ENCODE results near the gene UBL5.
"Not testable (repeated sequence)": the region's sequence is repeated elsewhere in the genome, so short reads cannot be mapped to it uniquely, and the experiment has no call there.

Gene UBL5

GRCh38 chr19:9827289-9828238 lies at the start of gene UBL5:
Gene UBL5, plus strand, starts transcription at chr19:9827918. Its CDS starts 420 bp downstream, at chr19:9828338.
- peak; percentile 85 for DNase-seq

DNA sequence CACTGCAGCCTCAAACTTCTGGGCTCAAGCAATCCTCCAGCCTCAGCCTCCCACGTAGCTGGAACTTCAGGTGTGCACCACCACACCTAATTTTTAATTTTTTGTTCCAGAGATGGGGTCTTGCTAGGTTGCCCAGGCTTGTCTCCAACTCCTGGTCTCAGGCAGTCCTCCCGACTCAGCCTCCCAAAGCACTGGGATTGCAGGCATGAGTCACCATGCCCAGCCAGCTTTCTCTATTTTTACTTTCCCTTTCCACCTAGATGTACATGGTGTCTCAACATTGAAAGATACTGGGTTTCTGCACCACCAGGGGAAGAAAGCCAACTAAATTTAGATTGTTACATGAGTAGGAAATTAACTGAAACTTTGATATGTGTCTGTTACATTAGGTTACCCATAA lies 45.4 kb upstream of the UBL5 start:
- DNase-seq, result no peak

DNA sequence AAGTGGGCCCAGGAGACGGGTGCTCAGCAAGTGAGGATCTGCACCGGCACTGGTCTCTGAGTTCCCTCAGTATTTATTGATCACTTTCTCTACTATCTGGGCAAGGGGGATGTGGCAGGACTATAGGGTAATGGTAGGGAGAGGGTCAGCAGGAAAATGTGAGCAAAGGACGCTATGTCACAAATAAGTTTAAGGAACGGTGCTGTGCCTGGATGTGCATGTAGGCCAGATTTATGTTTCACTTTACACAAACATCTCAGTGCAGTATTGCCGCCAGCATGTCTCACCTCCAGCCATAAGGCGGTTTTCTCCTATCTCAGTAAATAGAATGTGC lies 43.6 kb upstream of the UBL5 start:
- not testable (repeated sequence) for DNase-seq

- peak; percentile 68 for DNase-seq
These were observed 42.1 kb upstream of the UBL5 start for GRCh38 chr19:9785367-9786331.

- DNase-seq, result no peak
These were observed 41.4 kb upstream of the UBL5 start for GRCh38 chr19:9786342-9786741.

DNA sequence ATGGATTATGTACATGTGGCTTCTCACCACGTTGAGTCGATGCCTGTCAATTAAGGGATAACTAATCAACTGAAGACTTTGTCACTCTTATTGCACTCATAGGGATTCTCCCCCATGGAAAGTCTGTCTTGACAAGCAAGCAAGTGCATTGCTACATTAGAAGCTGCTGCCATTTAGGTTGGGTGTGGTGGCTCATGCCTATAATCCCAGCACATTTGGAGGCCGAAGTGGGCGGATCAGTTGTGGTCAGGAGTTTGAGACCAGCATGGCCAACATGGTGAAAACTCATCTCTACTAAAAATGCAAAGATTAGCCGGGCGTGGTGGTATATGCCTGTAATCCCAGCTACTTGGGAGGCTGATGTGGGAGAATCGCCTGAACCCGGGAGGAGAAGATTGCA lies 40.9 kb upstream of the UBL5 start:
- DNase-seq, result no peak

GRCh38 chr19:9788604-9789003 lies 39.1 kb upstream of the UBL5 start:
- DNase-seq, result not testable (repeated sequence)

DNA sequence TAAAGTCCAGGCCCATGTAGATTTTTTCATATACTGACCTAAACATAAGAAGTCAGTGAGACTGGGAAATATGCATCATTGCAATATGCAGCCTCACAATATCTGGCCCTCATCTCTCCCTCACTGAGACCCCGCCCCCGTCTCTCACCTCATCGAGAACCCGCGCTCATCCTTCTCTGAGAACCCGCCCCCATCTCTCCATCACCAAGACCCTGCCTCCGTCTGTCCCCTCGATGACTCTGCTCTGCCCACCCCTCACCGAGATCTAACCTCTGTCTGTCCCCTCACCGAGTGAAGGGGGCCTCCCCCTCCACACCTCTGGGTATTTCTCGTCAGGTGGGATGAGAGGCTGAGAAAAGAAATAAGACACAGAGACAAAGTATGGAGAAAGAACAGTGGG lies 38.7 kb upstream of the UBL5 start:
- no peak for DNase-seq

- not testable (repeated sequence) for DNase-seq
These were observed 38.1 kb upstream of the UBL5 start for GRCh38 chr19:9789579-9789978.

DNA sequence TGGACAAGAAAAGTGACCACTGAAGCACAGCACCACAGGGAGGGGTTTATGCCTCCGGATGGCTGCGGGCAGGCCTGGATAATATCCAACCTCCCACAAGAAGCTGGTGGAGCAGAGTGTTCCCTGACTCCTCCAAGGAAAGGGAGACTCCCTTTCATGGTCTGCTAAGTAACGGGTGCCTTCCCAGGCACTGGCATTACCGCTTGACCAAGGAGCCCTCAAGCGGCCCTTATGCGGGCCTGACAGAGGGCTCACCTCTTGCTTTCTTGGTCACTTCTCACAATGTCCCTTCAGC lies 36.7 kb upstream of the UBL5 start:
- not testable (repeated sequence) for DNase-seq

DNA sequence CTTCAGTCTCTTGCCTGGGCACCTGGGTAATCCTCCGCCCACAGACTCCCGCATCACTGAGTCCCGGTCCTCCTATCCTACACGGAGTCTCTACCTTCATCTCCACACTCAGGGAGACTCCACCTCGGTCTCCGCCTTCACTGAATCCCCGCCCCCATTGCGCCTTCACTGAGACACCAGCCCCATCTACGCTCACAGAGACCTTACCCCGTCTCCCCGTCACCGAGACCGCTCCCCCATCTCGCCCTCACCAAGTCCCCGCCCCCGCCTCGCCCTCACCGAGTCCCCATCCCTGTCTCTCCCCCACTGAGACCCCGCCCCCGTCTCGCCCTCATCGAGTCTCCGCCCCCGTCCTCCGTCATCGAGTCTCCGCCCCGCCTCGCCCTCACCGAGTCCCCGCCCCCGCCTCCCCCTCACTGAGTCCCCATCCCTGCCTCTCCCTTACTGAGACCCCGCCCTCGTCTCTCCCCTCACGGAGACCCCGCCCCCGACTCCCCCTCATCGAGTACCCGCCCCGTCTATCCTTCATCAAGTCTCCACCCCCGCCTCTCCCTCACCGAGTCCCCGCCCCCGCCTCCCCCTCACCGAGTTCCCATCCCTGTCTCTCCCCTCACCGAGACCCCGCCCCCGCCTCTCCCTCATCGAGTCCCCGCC lies 36.0 kb upstream of the UBL5 start:
- peak; percentile 26 for DNase-seq

GRCh38 chr19:9792206-9793070 lies 35.3 kb upstream of the UBL5 start:
- DNase-seq, result peak; percentile 39

- no peak for DNase-seq
These were observed 34.6 kb upstream of the UBL5 start for GRCh38 chr19:9793071-9793591.

DNA sequence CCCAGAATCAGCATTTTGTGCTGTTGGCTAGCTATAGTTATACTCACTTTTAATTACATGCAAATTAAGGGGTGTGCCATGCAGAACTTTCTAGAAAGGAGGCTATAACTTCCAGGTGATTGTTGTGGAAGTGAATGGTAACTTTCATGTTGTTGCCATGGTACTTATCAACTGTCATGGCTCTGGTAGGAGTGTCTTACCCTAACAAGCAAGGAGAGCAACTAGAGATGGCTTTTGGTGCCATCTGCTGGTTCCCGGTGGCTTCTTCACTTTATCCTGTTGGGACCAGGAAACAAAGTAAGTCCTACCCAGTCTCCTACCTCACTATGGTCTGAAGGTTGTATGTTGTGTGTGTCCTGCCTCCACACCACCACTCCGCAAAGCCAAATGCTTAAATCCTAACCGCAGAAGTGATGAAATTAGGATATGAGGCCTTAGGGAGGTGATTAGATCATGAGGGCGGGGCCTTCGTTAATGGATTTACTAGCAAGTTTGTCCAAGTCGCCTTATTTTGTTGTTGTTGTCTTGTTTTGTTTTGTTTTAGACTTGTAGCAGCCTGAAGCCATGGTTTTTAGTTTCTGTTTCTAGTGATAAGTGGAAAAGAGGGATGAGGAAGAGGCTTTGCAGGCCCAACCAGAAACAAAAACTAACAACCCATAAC lies 31.5 kb upstream of the UBL5 start:
- DNase-seq, result peak; percentile 84

- no peak for DNase-seq
These were observed 29.8 kb upstream of the UBL5 start for GRCh38 chr19:9797871-9798270.

- DNase-seq, result no peak
These were observed 28.6 kb upstream of the UBL5 start for GRCh38 chr19:9799162-9799561.

DNA sequence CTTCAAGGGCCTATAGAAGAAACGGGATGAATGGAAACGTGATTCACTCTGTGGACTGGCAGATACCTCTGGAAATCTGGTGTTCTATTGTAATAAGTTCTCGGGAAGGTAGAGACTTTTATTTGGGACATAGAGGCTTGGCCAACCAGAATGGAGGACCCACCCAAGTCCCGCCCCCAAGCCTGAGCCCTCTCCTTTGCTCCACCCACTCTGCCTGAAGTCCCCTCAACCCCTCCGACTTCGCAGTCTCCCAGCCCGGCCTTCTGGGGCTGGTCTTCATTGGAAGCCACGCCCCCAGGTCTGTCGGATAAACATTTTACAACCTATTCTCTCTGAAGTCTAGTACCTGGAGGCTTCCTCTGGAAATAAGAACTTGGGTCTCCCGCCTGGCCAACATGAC lies 25.7 kb upstream of the UBL5 start:
- no peak for DNase-seq

DNA sequence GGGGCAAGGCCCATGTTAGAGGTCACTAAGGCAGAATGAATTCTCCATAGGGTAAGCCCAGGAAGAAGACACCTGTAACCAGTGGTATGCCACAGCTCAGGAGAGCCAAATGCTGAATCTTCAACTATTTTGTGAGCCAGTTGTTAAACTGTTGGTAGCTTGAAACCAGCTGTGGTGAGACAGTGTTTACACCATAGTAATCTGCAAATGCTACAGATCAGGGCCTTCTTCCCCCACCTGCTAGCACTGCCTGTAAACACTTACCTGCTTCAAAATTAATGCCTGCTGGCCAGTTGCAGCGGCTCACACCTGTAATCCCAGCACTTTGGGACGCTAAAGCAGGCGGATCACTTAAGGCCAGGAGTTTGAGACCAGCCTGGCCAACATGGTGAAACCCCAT lies 20.9 kb upstream of the UBL5 start:
- no peak for DNase-seq

GRCh38 chr19:9808855-9809824 lies 18.6 kb upstream of the UBL5 start:
- DNase-seq, result no peak

- no peak for DNase-seq
These were observed 16.6 kb upstream of the UBL5 start for GRCh38 chr19:9811139-9811538.

All from NCI-H2029 treated with DMSO at 0.1 percent for 48 hours (cell line).